ENCODE data around the gene GREM2. TPM values are rescaled to one million over a fixed set of nuclear protein-coding genes. Genes with fewer than 3 reads are reported as not detected.

The GREM2 gene
- total and polyA plus RNA-seq, 10 of the 15 experiments (the other 5 are each of a cell fraction or from before 2014, with no cell fraction given) = not detected

GRCh38 chr1:240572328-240572727, 39.6 kb downstream of the GREM2 start:
- DNase-seq (ENCODE audit: low read depth, low spot score) (no peak), ATAC-seq (no peak), FAIRE-seq (no peak)
- BruUV-seq (replicated peaks) = no TSS peak
- H3K27me3 ChIP-seq (replicated peaks in 1 of 2; ENCODE audit: control insufficient read depth in 2 of 2, insufficient read depth in 2 of 2, low read length in 1 of 2) = no peaks in the 10 kb centered on the region
- H3K4me2 ChIP-seq (ENCODE audit: control insufficient read depth, insufficient read depth) = no peak overlapping the region
- TF ChIP-seq SKIL (IDR thresholded peaks at IDR 0.05; ENCODE audit: low read depth, poor library complexity, severe bottlenecking) (no peak), ZNF622 (IDR thresholded peaks at IDR 0.05) (no peak), ZBTB4 (CRISPR knock-in tag; IDR thresholded peaks at IDR 0.05) (no peak), JUNB (IDR thresholded peaks at IDR 0.05) (no peak), SMC3 (IDR thresholded peaks at IDR 0.05; ENCODE audit: borderline replicate concordance, low read length) (no peak), RCOR1 (conservative IDR thresholded peaks at IDR 0.05; ENCODE audit: low read depth, low read length) (no peak), KDM1A (IDR thresholded peaks at IDR 0.05; ENCODE audit: borderline replicate concordance) (no peak), PKNOX1 (IDR thresholded peaks at IDR 0.05) (no peak), MEF2B (IDR thresholded peaks at IDR 0.05; ENCODE audit: partially characterized antibody, poor library complexity, severe bottlenecking) (no peak), FOXM1 (IDR thresholded peaks at IDR 0.05; ENCODE audit: low read depth, low read length) (no peak), ATF7 (IDR thresholded peaks at IDR 0.05; ENCODE audit: low read depth) (no peak), ZNF217 (IDR thresholded peaks at IDR 0.05) (no peak), SMAD1 (IDR thresholded peaks at IDR 0.05; ENCODE audit: low read depth, partially characterized antibody) (no peak), ZZZ3 (IDR thresholded peaks at IDR 0.05; ENCODE audit: control insufficient read depth, insufficient read length, low read depth) (no peak), RB1 (IDR thresholded peaks at IDR 0.05; ENCODE audit: borderline replicate concordance) (no peak)
- no peaks in the 10 kb centered on the region for H4K20me1 ChIP-seq (ENCODE audit: control insufficient read depth, insufficient read depth)
- in situ Hi-C loops (cut with MboI) = no loop called here
- no peak overlapping the region for H3K27ac ChIP-seq (ENCODE audit: control insufficient read depth, insufficient read depth)
- no peaks in the 10 kb centered on the region for H3K4me1 ChIP-seq (ENCODE audit: control insufficient read depth, insufficient read depth, low read length)
- POLR2A ChIA-PET = interaction anchor here (1.4 kb wide), 1 partner anchor 108 kb away, joined by 3 read pairs; no protein-coding TSS in a partner anchor
- no peaks in the 10 kb centered on the region for H3K9me3 ChIP-seq (replicated peaks; ENCODE audit: control insufficient read depth, insufficient read depth, low read length)
- RAD21 ChIA-PET (ENCODE audit: unreplicated experiment) = interaction anchor here (0.6 kb wide), 1 partner anchor 107 kb away, joined by 3 read pairs; no protein-coding TSS in a partner anchor
- no peak overlapping the region for H3K9ac ChIP-seq (ENCODE audit: control insufficient read depth, insufficient read depth, low read length)
- SMC1A ChIA-PET (ENCODE audit: uncharacterized antibody, unreplicated experiment) = interaction anchor here (0.7 to 0.9 kb wide), 2 partner anchors 98 to 117 kb away, joined by 3 read pairs; no protein-coding TSS in a partner anchor
- intact Hi-C loops (cut with micrococcal nuclease; ENCODE audit: unreplicated experiment) = no loop called here
- no peak overlapping the region for H3K4me3 ChIP-seq
- CTCF ChIA-PET = interaction anchor here (1.3 kb wide), 1 partner anchor 9 kb away, joined by 4 read pairs; no protein-coding TSS in a partner anchor
- no peak overlapping the region for H2AFZ ChIP-seq (ENCODE audit: control insufficient read depth, low read depth, low read length)
- H3K79me2 ChIP-seq (ENCODE audit: control insufficient read depth, insufficient read depth, low read length) = no peaks in the 10 kb centered on the region
- 10% methylated on average over 1 of the region's 1 CpG for WGBS (ENCODE audit: insufficient coverage, insufficient replicate concordance, low lambda C conversion rate, missing lambda C conversion rate)
- no peaks in the 10 kb centered on the region for H3K36me3 ChIP-seq (ENCODE audit: control insufficient read depth in 2 of 2, insufficient read depth in 2 of 2, low read length in 1 of 2)

All from GM12878 (cell line).